NOMO-1 (cell line): ENCODE measurements around the gene JPT1.

ENCODE experiments used
- DNase-seq, 2 experiments: peaks; one replicate each; lab custom pipeline; 2025; ENCODE audit not compliant: unreplicated experiment in 2 of 2; lab: John Stamatoyannopoulos, UW

The JPT1 gene

DNA sequence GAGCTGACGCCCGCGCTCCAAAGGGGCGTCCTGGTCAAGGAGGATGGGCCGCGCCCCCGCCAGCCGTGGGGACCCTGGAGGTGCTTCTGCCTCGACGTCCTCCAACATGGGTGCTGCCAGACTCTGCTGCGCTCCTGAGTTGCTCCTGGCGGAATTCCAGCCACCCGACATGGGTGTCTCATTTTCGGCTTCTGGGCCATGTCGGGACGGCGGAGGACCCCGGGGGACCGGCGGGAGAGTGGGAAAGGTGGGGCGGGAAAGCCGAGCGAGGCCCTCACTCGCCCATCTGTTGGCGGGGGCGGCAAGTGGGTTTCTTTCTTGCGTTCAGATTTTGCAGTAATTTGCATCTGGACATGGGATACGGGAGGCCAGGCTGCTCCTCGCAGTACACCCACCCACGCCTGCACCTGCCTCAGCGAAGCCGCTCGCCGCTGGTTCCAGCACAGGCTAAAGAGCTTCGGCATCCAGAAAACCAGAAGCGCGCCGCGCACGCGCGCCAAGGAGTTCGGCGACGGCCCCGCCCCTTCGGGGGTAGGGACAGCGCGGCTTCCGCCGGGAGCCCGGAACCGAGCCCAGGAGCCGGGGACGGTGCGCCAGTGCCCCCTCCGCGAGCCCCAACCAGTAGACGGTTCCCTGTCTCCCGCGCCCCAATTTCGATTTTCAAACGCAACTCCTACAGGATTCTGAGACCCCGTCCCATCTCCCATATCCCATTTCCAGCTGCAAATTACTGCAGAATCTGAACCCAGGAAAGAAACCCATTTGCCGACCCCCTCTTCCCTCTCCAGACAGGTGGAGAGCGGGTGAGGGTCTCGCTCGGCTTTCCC lies 44.7 kb downstream of the JPT1 start, which contains the start of gene ARMC7:
TSS of gene ARMC7 (plus strand) at position 563 of the 827 bp plus-strand sequence. CDS start 320 bp downstream, outside the sequence.
- peak; percentile 86 to 88 for DNase-seq

DNA sequence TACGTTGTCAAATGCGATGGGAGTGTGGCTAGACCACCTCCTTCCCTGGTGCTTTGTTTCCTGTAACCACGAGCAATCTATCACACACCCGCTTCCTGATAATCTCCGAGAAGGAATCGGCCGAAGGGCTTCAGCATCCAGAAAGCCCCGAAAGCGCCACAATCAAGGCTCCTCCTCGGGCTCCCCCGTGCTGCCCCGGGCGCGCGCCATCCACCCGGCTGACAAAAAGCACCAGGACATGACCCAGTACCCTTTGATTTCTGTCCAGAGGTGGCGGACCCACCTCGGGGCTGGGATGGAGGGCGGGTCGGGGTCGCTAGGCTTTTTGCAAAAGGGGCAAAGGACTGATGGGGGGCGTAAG lies 45.3 kb downstream of the JPT1 start:
- DNase-seq: no peak

DNA sequence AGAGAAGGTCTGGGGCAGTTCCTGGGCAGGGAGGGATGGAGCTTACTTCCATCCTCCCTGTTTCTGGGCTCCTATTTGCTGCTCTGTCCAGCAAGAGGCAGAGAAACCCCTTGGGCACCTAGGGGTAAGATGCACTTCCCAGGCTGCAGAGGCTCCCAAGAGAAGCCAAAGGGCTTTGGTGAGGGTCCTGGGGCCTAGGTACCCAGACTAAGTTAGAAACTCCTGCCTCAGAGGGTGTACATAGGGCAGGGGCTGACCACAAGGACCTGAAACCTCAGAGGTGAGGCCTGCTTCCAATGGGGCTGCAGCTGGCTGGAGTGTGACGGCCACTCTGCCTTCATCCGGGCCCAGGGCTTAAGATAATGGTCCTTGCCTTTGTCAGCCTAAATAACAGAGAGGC lies 46.1 kb downstream of the JPT1 start:
- no peak for DNase-seq

DNA sequence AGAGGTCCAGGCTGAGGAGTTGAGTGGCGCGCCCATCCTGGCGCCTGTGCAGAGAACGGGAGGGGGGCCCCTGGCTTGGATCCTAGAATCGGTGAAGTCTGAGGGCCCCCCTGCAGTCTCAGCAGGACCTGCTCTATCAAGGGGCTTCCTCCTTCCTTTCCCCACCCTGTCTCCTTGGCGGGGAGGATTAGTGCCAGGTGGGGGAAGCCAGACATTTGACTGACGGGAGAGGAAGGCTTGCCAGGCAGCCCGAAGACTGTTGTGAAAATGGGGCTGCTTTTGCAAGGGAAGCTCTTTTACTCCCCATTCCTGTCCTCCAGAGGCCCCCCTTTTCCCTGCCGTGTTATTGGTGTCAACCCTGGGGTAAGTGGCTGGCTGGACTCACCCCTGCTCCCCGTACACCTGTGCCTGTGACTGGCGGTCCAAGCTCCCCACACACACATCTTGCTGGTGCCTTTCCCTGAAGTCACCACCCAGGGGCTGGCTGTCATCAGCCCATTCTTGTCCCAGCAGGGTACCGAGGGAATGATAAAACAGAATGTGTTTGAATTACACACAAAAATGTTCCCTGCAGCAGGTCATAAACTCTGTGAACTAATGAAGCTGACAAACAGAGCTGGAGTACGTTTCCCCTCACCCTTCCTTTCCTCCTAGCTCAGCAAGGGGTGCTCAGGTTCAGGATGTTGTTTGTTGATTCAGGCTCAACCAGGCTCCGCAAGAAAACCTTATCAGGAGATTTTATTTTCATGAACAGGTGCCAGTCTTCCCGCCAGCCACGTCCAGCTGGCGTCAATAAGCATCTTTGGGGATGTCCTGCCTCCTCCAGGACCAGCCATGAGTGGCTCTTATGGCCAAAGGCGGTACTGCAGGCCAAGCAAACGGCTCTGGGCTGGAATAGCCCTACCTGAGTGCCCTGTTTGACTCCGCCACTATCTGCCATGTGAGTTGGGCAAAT lies 48.9 kb downstream of the JPT1 start:
- DNase-seq: no peak

DNA sequence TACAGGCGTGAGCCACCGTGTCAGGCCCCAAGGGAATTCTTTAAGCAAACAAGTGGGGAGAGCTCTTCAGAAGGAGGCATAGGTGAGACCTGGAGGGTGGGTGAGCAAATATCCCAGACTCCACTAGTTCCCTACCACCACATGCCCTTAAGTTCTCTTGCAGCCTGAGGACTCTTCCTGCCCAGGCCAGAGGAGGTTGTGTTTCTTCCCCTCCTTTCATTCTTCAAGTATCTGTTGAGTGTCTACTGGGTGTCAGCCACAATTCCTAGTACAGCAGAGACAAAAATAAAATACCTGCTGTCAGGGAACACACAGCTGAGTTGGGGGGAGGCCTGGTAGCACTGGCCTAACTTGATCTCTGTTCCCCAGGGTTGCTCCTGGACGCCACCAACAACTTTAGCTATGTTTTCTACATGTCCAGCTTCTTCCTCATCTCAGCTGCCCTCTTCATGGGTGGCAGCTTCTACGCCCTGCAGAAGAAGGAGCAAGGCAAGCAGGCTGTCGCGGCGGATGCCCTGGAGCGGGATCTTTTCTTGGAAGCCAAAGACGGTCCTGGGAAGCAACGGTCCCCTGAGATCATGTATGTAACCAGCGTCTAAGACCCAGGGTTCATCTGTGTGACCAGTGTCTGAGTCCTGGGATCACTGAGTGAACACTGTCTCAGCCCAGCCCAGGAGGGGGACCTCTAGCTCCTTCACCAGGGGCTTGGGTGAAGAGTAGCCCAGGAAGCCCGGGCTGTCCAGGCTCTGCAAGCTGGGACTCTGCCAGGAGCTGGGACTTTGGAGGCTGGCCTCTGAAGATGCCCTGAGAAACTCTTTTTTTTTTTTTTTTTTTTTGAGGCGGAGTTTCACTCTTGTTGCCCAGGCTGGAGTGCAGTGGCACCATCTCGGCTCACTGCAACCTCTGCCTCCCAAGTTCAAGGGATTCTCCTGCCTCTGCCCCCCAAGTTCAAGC lies 50.4 kb downstream of the JPT1 start:
- no peak for DNase-seq

DNA sequence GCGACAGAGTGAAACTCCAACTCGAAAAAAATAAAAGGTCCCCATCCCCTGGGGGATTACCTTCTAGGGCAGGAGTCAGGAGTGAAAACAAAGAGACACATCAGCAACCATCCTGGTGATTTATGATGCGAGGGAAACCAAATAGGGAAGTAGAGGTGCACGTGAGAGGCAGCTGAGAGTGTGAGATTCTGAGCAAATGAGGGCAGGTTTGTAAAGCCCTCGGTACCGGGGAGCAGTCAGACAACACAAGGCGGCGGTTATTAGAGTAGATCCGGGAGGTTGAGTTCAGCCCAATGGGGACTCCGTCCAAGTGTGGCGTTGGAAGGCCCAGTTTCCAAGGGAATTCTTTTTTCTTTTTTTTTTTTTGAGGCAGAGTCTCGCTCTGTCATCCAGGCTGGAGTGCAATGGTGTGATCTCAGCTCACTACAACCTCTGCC lies 51.9 kb downstream of the JPT1 start:
- peak; percentile 49 to 80 for DNase-seq

DNA sequence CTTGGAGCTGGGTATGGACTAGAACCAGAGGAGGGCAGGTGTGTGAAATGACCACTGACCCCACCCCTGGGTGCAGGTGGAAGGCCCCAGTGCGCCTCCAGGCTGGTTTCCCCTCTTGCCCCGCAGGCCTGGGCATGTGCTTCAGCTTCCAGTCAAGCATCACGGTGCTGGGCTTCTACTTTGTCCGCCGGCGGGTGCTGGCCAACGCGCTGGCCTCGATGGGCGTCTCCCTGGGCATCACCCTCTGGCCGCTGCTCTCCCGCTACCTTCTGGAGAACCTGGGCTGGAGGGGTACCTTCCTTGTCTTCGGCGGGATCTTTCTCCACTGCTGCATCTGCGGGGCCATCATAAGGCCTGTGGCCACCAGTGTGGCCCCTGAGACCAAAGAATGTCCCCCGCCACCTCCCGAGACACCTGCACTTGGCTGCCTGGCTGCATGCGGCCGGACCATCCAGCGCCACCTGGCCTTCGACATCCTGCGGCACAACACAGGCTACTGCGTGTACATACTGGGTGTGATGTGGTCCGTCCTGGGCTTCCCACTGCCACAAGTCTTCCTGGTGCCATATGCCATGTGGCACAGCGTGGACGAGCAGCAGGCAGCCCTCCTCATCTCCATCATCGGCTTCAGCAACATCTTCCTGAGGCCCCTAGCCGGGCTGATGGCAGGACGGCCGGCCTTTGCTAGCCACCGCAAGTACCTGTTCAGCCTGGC lies 54.3 kb downstream of the JPT1 start:
- DNase-seq: no peak

DNA sequence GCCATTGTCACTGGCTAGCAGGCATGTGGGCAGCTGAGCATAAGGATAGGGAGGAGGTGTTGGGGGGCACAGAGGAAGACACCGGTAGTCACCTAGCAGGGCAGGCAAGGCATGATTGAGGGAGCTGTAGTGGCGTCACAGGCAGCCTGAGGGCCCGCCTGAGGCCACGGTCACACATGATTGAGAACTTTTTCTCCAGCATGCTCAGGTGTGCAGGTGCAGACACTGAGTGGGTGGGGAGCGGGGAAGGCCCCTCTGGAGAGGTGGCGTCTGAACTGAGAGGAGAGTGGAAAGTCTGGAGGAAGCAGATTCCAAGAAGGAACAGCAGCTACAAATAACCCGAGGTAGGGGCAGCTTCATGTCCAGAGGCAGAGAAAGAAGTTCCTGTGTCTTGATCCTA lies 55.5 kb downstream of the JPT1 start:
- no peak for DNase-seq

DNA sequence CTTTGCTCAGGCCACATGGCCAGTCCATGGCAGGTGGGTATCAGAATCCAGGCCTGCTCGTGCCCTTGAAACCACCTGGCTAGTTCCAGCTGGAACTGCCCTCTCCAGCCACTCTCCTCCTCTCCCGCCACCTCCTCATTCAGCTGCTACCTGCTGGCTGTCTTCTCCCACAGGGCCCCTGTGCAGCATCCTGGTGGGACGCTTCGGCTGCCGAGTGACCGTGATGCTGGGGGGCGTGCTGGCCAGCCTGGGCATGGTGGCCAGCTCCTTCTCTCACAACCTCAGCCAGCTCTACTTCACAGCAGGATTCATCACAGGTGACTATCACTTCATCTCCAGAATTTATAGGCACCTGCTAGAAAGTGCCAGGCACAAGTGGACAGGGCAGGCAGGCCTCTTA lies 56.4 kb downstream of the JPT1 start:
- no peak for DNase-seq

DNA sequence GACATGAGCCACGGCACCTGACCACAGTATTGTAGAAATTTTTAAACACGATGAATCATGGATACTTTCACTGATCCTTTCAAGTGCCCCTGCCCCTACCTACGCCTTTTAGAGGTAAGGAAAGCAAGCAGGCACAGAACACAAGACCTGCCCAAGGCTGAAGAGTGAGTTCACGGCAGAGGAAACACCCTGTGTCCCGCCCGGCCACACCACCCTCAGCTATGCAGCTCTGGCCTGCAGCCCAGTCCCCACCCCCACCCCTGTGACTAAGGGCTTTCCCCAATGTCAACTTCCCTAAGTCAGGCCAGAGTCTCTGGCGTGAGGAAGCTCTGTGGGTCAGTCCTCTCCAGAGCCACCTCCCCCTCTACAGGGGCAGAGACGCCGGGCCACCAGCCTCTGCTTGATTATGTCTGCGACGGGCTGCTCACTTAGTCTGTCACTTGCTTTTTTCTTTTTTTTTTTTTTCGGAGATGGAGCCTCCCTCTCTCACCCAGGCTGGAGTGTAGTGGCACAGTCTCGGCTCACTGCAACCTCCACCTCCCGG lies 58.2 kb downstream of the JPT1 start:
- peak; percentile 83 to 88 for DNase-seq

DNA sequence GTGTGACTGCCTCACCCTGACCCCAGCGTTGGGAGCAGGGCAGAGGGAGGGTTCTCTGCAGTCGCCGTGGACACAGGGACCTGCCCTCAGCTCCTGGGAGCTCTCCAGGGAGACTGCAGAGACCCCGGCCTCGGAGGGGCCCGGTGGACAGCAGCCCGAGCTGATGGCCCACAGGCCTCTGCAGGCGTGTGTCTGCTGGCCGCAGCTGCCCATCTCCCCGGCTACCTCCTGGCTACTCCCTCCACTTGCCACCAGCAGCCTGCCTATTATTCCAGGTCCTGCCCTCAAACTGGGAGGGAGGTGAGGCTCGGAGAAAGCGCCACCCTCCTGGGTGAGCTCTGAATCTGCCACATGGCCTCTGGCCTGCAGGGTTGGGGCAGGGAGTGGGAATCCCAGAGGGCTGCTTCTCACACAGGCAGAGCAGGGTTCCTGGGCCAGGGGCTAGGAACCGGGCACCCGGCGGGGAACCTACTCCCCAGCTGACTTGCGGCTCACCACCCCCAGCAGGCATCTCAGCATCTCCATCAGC lies 59.4 kb downstream of the JPT1 start:
- DNase-seq: no peak

DNA sequence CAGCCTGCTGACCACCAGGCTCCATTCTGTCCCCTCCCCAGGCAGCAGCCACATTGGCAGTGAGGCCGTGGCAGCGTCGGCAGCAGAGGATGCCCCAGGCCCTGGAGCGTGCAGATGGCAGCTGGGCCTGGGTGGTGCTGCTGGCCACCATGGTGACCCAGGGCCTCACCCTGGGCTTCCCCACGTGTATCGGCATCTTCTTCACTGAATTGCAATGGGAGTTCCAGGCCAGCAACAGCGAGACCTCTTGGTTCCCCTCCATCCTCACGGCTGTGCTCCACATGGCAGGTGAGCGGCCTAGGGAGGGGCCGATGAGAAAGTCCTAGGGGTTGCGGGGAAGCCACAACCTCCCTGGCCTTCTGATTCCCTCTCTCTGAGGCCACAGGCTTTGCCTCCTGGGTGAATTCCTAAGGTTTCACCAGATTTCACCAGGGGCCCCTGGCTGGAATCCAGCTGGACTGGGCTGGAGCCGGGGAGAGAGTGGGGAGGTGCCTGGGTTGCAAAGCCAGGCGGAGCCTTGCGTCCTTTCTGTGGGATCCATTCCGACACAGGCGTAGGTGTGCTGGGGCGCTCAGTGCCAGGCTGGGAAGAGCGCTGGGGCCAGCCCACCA lies 60.7 kb downstream of the JPT1 start:
- DNase-seq: no peak

DNA sequence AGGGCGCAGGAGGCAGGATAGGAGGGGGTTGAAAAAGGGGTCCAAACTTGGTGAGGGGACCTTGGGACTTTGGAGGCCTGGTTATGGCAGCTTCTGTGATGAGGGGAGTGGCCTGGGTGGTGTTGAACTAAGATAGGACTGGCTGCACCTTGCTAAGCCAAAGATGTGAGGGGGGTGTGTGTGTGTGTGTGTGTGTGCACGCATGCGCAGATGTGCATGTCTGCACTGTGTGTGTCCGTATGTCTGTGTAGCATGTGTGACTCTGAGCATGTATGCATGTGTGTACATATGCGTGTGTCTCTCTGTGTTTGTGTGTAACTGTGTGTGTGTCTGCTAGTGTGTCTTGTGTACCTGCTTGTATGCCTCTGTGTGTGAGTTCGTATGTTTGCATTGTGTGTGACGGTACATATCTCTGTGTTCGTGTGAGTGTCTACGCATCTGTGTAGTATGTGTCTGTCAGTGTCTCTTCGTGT lies 62.4 kb downstream of the JPT1 start:
- no peak for DNase-seq

DNA sequence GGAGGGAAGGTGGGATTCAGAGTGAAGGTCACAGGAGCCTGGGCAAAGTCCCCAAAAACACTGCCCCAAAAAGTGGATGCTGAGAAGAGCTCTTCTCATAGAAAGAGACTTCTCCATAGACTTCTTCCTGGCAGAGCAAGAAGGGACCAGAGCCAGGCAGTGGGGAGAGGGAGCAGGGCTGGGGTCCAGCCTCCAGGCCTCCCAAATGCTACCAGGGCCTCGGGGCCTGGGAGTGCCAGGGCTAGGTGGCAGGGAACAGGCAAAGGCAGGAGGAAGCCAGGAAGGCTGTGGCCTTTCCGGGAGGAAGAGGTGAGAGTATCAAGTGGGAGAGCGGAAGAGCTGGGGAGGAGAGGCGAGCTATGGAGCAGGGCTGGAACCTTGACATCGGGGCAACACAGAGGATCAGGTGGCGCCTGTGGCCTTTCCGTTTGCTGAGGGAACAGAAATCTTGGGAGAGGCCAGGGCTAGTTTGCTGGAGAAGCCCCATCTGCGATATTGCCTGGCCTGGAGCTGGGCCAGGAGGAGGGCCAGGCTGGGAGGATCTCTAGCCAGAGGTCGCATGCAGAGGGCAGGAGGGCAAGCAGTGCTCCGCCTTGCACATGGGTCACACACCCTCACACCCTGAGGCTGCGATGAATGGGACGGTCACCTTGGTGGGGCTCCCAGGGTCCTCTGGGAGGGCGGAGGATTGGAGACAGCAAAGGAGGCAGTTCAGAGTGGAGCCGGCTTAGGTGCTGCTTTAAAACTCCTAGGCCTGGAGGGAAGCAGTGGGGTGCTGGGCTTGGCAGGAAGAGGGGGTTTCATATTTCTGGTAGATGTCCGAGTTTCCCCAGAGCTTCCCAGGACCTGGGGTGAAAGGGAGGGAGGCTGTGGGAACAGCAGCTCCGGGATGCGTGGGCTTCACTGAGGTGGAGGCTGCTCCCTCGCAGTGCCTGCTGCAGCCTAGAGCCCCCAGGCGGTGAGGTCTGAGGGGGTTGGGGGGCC lies 63.1 kb downstream of the JPT1 start:
- no peak for DNase-seq

DNA sequence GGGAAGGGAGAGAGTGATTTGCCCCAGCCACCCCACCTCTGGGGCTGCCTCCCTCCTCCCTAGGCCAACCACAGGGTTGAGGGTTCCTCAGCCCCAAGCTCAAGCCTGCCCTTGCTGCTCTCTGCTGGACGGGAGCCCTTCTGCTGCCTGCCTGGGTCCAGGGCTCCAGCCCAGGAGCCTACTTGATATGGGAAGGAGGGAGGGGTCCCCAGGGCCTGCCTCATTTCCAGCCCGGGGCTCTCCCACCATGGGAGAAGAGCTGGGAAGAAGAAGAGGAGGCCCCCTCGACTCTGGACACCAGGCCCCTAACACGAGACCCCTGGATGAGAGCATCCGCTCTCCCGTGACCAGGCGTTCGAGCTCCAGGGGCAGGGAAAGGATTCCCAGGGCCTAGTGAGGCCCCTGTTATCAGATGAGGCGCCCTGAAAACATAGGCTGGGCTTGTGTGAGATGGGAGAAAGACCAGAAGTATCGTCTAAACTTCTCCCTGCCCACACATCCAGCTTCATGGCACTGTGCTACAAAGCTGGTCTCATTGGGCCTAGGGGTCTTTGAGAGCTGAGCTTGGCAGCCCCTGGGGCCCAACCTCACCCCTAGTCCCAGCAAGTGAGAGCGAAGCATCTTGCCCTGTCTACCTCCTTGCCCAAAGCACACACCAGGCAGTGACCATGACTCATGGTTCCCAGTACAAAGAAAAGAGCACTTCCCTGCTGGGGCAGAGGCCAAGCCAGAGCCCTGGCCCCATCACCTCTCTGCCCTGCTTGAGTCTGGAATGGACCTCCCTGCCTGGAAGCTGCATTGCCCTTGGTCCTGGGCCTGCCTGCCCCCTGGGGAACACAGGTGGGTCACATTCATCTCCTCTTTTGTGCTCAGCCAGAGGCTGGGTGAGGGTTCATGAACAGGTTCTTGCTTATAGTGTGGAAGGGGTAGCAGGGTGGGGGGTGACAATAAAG lies 65.6 kb downstream of the JPT1 start:
- DNase-seq: no peak
